NCI-H1694 (cell line): Measurements from ENCODE around the gene ZNF765.
A peak's percentile ranks its signal among the peaks of the same experiment; 100 is the strongest.
"Not testable (repeated sequence)": the region's sequence is repeated elsewhere in the genome, so short reads cannot be mapped to it uniquely, and the experiment has no call there.

ENCODE experiments used
- DNase-seq: peaks from one replicate; lab custom pipeline; 2025; lab: John Stamatoyannopoulos, UW

The ZNF765 gene

DNA sequence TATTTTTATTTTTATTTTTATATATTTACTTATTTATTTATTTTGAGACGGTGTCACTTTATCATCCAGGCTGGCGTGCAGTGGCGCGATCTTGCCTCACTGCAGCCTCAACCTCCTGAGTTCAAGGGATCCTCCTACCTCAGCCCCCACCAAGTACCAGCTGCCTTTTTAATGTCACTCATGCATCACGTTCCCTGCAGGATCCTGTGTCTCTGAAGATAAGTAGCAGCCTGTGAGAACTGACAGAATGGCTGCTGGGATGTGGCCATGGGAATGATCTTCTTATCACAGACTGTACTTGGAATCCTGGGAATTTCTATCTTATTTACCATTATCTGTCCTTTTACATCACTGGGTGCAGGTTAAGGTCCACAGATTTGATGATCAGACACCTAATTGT lies 27.6 kb downstream of the ZNF765 start:
- DNase-seq = no peak

DNA sequence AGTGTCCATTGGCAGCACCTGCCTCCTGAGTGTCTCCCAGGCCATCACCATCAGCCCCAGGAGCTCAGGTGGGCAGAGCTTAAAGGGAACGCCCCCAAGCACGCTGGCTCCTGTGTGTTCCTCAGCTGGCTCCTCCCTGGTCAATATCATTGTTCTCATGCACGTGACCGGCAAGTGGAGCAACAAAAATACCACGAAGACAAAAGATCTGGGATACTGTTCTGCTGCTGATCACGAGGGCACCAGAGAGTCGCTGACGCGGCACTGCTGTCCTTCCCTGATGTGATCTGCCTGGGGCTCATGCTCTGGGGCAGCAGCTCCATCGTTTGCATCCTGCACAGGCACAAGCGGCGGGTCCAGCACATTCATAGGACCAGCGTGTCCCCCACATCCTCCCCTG lies 28.1 kb downstream of the ZNF765 start:
- DNase-seq = not testable (repeated sequence)

GRCh38 chr19:53423680-53424079 lies 28.7 kb downstream of the ZNF765 start:
- not testable (repeated sequence) for DNase-seq

DNA sequence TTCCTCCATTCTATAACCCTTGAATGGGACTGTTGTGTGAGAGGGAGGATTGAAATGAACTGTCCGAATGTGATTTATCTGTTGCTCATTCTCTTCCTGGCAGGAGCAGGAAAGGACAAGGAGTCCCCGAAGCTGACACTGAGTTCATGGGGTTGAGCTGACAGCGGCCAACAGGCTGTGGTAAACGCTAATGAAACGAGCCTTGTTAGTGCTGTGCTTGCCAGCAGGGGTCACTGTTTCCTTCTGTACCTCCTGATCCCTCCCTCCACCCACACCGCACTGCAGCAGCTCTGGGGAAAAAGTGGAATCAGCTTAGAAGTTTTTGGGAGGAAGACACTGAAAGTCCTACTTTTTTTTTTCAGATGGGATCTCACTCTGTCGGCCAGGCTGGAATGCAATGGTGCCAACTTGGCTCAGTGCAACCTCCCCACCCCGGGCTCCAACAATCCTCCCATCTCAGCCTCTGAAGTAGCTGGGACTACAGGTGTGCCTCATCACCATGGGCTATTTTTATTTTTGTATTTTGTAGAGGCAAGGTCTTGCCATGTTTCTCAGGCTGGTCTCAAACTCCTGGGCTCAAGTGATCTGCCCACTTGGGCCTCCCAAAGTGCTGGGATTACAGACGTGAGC lies 30.1 kb downstream of the ZNF765 start:
- DNase-seq = peak; percentile 66

DNA sequence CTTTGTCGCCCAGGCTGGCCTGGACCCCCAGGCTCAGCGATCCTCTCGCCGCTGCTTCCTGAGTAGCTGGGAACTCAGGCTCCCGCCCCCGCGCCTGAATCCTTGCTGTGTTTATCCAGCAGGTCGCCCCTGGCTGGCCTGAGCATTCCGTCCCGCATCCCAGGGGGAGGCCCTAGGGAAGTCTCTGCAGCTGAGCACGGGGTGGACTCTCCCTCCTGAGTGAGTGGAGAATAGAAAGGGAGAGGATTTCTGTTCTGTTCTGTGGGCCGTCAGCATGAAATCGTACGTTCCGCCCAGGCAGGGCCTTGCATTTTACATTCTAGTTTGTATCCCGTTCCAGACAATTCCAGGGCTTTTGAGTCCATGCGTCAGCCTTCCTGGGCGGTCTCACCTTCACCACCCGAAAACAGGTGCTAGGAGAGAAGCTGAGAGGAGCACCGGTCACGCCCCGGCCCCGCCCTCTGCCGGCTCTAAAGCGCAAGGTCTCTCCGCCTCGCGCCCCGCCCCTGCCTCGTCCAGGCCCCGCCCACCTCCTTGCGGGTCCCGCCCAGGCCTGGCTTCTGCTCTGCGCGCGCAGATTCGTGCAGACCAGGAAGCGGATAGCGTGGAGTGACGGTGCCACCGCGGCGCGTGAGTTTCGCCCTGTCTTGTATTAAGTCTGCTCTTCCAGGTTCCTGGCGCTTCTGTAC lies 36.6 kb downstream of the ZNF765 start, which contains the start of gene ZNF761:
TSS of gene ZNF761 (plus strand) at position 586 of the 689 bp plus-strand sequence. CDS start 15,285 bp downstream, outside the sequence.
- DNase-seq = peak; percentile 75

DNA sequence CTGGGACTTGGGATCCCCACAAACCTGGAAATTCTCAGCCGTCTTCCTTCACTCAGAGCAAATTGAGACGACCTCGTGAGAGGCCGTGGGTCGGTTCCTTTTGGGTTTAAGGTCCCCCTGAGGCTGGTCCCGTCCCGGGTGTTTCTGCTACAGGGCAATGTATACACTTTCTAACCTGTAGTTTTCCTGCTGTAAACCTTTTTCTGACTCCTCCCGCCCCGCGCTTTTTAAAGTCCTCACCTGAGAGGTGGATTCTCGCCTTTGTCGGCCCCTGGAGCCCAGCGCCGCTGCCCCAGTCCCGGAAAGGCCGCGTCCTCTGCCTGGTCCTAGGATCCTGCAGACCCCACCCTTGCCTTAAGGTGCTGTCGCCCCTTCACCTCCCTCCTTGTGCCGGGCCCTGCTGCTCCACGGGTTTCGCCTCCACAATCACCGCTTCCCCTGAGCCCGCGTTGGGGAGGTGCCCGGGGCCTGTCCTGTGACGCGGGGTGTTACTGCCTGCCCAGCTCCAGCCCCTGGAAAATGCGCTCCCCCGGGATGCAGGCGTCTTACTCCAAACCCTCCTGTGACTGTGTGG lies 37.2 kb downstream of the ZNF765 start:
- no peak for DNase-seq

- not testable (repeated sequence) for DNase-seq
Observed at GRCh38 chr19:53443809-53444208, 48.9 kb downstream of the ZNF765 start.

DNA sequence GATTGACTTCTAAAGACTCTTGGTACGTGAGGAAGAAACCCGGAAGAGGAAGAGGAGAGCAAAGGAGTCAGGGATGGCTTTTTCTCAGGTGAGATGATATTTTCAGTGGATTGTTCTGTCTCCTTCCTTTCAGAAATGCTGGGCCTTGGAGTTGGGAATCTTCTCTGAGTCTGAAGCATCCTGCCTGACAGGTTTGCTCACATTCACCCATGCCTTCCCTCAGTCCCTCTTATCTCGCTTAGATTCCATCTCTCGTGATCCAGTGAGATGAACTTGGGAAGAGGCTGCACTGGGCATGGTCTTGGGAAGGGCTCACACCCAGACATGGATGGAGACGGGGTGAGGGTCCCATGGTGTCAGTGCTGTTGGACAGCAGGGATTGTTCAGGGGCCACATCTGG lies 52.2 kb downstream of the ZNF765 start:
- not testable (repeated sequence) for DNase-seq

DNA sequence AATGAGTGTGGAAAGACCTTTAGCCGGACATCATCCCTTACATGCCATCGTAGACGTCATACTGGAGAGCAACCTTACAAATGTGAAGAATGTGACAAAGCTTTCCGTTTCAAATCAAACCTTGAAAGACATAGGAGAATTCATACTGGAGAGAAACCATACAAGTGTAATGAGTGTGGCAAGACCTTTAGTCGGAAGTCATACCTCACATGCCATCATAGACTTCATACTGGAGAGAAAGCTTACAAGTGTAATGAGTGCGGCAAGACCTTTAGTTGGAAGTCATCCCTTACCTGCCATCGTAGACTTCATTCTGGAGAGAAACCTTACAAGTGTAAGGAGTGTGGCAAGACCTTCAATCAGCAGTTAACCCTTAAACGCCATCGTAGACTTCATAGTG lies 60.9 kb downstream of the ZNF765 start:
- no peak for DNase-seq

GRCh38 chr19:53460131-53460721 lies 65.3 kb downstream of the ZNF765 start:
- not testable (repeated sequence) for DNase-seq

DNA sequence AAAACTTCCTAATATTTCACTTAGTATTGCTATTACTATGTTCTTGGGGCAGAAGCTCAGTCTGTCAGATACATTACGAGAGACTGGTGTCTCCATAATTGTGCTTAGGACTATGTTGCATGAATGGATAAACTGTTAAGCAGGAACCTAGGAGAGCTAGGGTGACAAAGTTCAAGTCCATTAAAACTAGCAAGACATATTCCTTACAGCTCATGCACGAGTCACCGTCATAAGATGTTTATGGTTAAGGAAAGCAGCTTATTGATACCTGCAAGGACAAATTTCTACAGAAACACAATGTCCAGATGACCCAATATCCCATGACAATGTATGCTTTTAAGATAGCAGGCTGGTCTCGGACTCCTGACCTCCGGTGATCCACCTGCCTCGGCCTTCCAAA lies 66.9 kb downstream of the ZNF765 start:
- no peak for DNase-seq

- DNase-seq = no peak
Observed at GRCh38 chr19:53462861-53463260, 67.9 kb downstream of the ZNF765 start.

DNA sequence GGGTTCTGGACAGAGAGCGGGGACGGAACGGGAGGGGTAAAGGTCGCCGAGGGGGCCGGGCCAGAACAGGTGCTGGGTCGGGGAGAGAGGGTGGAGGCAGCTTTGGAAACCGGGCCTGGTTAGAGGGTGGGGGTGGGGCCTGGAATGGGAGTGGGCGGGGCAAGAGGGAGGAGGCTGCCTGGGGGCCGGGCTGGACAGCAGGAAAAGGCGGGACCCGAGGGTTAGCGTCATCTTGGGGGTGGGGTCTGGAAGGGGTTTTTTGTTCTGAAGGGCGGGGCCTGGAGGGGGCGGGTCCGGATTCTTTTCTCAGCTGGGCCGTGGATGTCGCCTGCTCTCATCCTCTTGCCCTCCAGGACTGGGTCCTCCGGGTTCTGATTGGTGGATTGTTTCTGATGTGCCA lies 68.3 kb downstream of the ZNF765 start:
- no peak for DNase-seq

- DNase-seq = no peak
Observed at GRCh38 chr19:53466726-53467484, 72.0 kb downstream of the ZNF765 start.

DNA sequence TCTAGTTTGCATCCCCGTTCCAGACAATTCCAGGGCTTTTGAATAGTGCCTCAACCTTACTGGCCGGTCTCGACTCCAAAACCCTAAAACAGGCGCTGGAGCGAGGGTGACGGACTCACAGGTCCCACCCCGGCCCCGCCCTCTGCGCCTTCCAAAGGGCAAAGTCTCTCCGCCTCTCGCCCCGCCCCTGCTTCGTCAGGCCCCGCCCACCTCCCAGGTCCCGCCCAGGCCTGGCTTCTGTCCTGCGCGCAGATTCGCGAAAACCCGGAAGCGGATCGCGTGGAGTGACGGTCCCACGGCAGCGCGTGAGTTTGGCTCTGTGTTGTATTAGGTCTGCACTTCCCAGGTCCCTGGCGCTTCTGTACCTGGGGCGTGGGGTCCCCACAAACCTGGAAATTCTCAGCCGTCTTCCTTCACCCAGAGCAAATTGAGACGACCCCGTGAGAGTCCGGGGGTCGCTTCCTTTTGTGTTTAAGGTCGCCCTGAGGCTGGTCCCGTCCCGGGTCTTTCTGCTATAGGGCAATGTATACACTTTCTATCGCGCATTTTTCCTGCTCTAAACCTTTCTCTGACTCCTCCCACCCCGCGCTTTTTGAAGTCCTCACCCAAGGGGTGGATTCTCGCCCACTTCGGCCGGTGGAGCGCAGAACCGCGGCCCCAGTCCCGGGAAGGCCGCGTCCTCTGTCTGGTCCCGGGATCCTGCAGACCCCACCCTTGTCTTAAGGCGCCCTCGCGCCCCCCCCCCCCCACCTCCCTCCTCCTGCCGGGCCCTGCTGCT lies 72.7 kb downstream of the ZNF765 start, which contains the start of gene ZNF813:
TSS of gene ZNF813 (plus strand) at position 249 of the 778 bp plus-strand sequence. CDS start 16,090 bp downstream, outside the sequence.
- no peak for DNase-seq

- not testable (repeated sequence) for DNase-seq
Observed at GRCh38 chr19:53468628-53469027, 73.7 kb downstream of the ZNF765 start.

DNA sequence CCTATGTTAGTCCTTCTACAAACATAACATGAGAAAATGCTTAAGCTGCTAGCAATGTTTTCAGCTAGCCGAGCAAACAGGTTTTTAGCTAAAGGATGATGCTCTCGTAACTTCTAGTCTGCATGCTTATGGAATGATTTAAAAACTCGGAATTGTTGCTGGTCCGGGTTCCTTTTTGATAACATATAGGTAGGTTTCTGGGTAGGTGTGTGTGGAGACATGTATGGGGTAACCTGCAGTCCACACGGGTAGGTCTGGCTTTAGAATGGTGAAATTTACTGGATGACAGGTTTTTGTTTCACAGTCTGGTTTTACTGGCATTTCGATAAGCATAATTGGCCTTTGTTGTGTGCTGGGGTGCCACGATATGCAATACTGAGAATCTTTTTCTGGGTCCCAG lies 77.0 kb downstream of the ZNF765 start:
- DNase-seq = no peak

GRCh38 chr19:53474832-53475231 lies 79.9 kb downstream of the ZNF765 start:
- DNase-seq = not testable (repeated sequence)

GRCh38 chr19:53475470-53475869 lies 80.5 kb downstream of the ZNF765 start:
- not testable (repeated sequence) for DNase-seq
